Astrocyte (in vitro differentiated cells and primary cell): Measurements from ENCODE around the gene CD9.

Experiments
- EZH2 ChIP-seq: IDR thresholded peaks from 2 replicates; pipeline ENCODE4 v1.6.1; 2012; ENCODE audit warnings: mild to moderate bottlenecking, low read length, inconsistent platforms; ENCODE audit not compliant: insufficient read depth
- TF ChIP-seq, protein P1 (sequence below): IDR thresholded peaks from 2 replicates; pipeline ENCODE4 v1.5.1; 2011; ENCODE audit warnings: low read depth, mild to moderate bottlenecking, inconsistent platforms, low read length, moderate library complexity; ENCODE audit not compliant: insufficient read depth

DNA sequence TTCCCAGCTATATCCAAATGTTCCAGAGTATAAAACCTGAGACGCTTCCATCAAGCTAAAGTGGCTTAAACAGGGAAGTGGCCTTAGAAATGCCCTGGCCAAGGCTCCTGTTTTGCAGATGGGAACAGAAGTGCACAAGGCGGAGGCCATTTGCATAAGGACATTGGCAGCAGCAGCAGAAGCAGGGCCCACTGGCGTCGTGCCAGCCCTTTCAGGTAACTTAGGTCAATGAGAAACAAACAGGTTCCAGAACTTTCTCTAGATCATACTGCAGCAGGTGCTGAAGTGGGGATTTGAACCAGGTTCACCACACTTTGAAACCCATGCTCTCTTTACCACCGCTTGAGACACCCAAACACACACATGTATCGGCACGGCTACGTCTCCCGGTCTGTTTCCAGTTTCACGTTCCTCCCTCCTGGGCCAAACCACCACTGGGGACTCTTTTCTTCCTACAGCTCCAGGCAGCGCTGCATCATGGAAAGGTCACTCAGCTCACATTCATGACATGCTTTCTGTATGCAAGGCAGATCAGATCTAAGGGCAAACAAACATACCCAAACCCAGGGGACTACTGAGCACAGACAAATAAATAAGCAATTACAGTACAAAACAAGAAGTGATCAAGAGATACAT, 64.3 kb downstream of the CD9 start:
- TF ChIP-seq, protein P1, sequence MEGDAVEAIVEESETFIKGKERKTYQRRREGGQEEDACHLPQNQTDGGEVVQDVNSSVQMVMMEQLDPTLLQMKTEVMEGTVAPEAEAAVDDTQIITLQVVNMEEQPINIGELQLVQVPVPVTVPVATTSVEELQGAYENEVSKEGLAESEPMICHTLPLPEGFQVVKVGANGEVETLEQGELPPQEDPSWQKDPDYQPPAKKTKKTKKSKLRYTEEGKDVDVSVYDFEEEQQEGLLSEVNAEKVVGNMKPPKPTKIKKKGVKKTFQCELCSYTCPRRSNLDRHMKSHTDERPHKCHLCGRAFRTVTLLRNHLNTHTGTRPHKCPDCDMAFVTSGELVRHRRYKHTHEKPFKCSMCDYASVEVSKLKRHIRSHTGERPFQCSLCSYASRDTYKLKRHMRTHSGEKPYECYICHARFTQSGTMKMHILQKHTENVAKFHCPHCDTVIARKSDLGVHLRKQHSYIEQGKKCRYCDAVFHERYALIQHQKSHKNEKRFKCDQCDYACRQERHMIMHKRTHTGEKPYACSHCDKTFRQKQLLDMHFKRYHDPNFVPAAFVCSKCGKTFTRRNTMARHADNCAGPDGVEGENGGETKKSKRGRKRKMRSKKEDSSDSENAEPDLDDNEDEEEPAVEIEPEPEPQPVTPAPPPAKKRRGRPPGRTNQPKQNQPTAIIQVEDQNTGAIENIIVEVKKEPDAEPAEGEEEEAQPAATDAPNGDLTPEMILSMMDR = no peak
- TF ChIP-seq EZH2 = no peak
